ENCODE measurements around the gene TRUB1.

- no peak for TF ChIP-seq CTCF (conservative IDR thresholded peaks at IDR 0.05)
- TF ChIP-seq EZH2 (IDR thresholded peaks at IDR 0.05; ENCODE audit: low read depth), result no peak
These were observed 32.5 kb downstream of the TRUB1 start for GRCh38 chr10:114970515-114970914.

Data from PC-9 (cell line).